ENCODE results near the gene SPINK2.

DNA sequence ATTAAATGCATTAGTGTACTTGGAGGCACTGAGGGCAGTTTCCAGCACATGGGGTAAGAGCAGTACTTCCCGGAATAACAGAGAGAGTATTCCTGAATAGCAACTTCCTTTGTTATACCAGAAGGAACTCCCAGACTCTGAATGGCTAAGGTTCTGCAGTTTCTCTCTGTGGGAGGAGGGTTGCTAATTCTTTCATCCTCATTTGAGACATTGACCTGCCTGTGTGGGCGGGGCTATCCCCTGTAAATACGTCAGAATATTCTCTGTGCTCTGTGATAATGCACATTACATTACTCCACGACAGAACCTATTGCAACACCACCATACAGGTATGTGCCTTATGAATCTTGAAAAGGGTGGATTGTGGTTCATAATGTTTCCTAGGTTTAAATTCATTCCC lies 52.7 kb downstream of the SPINK2 start:
- TF ChIP-seq, protein P1, sequence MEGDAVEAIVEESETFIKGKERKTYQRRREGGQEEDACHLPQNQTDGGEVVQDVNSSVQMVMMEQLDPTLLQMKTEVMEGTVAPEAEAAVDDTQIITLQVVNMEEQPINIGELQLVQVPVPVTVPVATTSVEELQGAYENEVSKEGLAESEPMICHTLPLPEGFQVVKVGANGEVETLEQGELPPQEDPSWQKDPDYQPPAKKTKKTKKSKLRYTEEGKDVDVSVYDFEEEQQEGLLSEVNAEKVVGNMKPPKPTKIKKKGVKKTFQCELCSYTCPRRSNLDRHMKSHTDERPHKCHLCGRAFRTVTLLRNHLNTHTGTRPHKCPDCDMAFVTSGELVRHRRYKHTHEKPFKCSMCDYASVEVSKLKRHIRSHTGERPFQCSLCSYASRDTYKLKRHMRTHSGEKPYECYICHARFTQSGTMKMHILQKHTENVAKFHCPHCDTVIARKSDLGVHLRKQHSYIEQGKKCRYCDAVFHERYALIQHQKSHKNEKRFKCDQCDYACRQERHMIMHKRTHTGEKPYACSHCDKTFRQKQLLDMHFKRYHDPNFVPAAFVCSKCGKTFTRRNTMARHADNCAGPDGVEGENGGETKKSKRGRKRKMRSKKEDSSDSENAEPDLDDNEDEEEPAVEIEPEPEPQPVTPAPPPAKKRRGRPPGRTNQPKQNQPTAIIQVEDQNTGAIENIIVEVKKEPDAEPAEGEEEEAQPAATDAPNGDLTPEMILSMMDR (IDR thresholded peaks at IDR 0.05; ENCODE audit: low read depth, low read length, poor library complexity, severe bottlenecking) = no peak
- TF ChIP-seq EZH2phosphoT487 (IDR thresholded peaks at IDR 0.05; ENCODE audit: borderline replicate concordance, low read length) = no peak
